ENCODE results near the gene FLRT2.

- TF ChIP-seq CTCF (conservative IDR thresholded peaks at IDR 0.05) (no peak), ZFX (IDR thresholded peaks at IDR 0.05) (no peak)
These were observed 67.8 kb downstream of the FLRT2 start for GRCh38 chr14:85597701-85598100.

Measured in C4-2B (cell line).